ENCODE results near the gene WWOX.

Gene WWOX

DNA sequence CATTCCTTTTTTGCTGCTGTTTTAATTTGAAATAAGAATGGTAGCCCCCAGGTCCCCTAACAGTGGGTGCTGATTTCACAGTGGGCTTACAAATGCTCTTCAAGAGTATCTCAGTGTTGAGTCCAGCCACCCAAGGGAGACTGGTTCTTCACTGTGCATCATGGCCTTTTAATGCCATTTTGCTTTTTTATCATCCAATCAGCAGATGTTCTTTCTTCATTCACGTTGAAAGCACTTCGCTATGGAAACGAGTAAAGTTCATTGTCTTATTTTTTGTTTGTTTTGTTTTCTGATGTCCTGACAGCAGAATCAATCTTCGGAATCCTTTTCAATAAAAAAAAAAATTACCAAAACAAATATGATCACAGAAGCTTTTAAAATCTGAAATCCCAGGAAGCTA lies 1072.0 kb downstream of the WWOX start:
- TF ChIP-seq SIN3A (IDR thresholded peaks at IDR 0.05; ENCODE audit: borderline replicate concordance, insufficient read depth, low read length) = no peak
- TF ChIP-seq TAF1 (IDR thresholded peaks at IDR 0.05; ENCODE audit: borderline replicate concordance, insufficient read depth, low read length) = no peak
- no peak for TF ChIP-seq FOXP2 (optimal IDR thresholded peaks at IDR 0.05; ENCODE audit: borderline replicate concordance, extremely low read depth, extremely low read length, insufficient read depth)
- no peak for TF ChIP-seq POLR2AphosphoS5 (IDR thresholded peaks at IDR 0.05; ENCODE audit: low read depth, low read length)
- TF ChIP-seq, protein P1, sequence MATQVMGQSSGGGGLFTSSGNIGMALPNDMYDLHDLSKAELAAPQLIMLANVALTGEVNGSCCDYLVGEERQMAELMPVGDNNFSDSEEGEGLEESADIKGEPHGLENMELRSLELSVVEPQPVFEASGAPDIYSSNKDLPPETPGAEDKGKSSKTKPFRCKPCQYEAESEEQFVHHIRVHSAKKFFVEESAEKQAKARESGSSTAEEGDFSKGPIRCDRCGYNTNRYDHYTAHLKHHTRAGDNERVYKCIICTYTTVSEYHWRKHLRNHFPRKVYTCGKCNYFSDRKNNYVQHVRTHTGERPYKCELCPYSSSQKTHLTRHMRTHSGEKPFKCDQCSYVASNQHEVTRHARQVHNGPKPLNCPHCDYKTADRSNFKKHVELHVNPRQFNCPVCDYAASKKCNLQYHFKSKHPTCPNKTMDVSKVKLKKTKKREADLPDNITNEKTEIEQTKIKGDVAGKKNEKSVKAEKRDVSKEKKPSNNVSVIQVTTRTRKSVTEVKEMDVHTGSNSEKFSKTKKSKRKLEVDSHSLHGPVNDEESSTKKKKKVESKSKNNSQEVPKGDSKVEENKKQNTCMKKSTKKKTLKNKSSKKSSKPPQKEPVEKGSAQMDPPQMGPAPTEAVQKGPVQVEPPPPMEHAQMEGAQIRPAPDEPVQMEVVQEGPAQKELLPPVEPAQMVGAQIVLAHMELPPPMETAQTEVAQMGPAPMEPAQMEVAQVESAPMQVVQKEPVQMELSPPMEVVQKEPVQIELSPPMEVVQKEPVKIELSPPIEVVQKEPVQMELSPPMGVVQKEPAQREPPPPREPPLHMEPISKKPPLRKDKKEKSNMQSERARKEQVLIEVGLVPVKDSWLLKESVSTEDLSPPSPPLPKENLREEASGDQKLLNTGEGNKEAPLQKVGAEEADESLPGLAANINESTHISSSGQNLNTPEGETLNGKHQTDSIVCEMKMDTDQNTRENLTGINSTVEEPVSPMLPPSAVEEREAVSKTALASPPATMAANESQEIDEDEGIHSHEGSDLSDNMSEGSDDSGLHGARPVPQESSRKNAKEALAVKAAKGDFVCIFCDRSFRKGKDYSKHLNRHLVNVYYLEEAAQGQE (IDR thresholded peaks at IDR 0.05; ENCODE audit: insufficient read depth in 1 of 2, low read depth in 2 of 2, low read length in 2 of 2) = no peak

GRCh38 chr16:79171931-79172705 lies 1072.7 kb downstream of the WWOX start:
- no peak for TF ChIP-seq TAF1 (IDR thresholded peaks at IDR 0.05; ENCODE audit: borderline replicate concordance, insufficient read depth, low read length)
- TF ChIP-seq POLR2AphosphoS5 (IDR thresholded peaks at IDR 0.05; ENCODE audit: low read depth, low read length) = no peak
- no peak for TF ChIP-seq FOXP2 (optimal IDR thresholded peaks at IDR 0.05; ENCODE audit: borderline replicate concordance, extremely low read depth, extremely low read length, insufficient read depth)
- no peak for TF ChIP-seq SIN3A (IDR thresholded peaks at IDR 0.05; ENCODE audit: borderline replicate concordance, insufficient read depth, low read length)
- TF ChIP-seq, protein P1 (IDR thresholded peaks at IDR 0.05; ENCODE audit: insufficient read depth in 1 of 2, low read depth in 2 of 2, low read length in 2 of 2) = no peak

GRCh38 chr16:79172976-79173500 lies 1073.6 kb downstream of the WWOX start:
- TF ChIP-seq TAF1 (IDR thresholded peaks at IDR 0.05; ENCODE audit: borderline replicate concordance, insufficient read depth, low read length) (no peak), POLR2AphosphoS5 (IDR thresholded peaks at IDR 0.05; ENCODE audit: low read depth, low read length) (no peak), SIN3A (IDR thresholded peaks at IDR 0.05; ENCODE audit: borderline replicate concordance, insufficient read depth, low read length) (no peak), FOXP2 (optimal IDR thresholded peaks at IDR 0.05; ENCODE audit: borderline replicate concordance, extremely low read depth, extremely low read length, insufficient read depth) (no peak)
- TF ChIP-seq, protein P1 (IDR thresholded peaks at IDR 0.05; ENCODE audit: insufficient read depth in 1 of 2, low read depth in 2 of 2, low read length in 2 of 2) = no peak

- TF ChIP-seq, protein P1 (IDR thresholded peaks at IDR 0.05; ENCODE audit: insufficient read depth in 1 of 2, low read depth in 2 of 2, low read length in 2 of 2) = no peak
- TF ChIP-seq FOXP2 (optimal IDR thresholded peaks at IDR 0.05; ENCODE audit: borderline replicate concordance, extremely low read depth, extremely low read length, insufficient read depth) = no peak
- no peak for TF ChIP-seq POLR2AphosphoS5 (IDR thresholded peaks at IDR 0.05; ENCODE audit: low read depth, low read length)
- no peak for TF ChIP-seq SIN3A (IDR thresholded peaks at IDR 0.05; ENCODE audit: borderline replicate concordance, insufficient read depth, low read length)
- no peak for TF ChIP-seq TAF1 (IDR thresholded peaks at IDR 0.05; ENCODE audit: borderline replicate concordance, insufficient read depth, low read length)
Measured at GRCh38 chr16:79173919-79174318, 1074.5 kb downstream of the WWOX start.
